ENCODE results near the gene LY6G6D.

Gene LY6G6D

DNA sequence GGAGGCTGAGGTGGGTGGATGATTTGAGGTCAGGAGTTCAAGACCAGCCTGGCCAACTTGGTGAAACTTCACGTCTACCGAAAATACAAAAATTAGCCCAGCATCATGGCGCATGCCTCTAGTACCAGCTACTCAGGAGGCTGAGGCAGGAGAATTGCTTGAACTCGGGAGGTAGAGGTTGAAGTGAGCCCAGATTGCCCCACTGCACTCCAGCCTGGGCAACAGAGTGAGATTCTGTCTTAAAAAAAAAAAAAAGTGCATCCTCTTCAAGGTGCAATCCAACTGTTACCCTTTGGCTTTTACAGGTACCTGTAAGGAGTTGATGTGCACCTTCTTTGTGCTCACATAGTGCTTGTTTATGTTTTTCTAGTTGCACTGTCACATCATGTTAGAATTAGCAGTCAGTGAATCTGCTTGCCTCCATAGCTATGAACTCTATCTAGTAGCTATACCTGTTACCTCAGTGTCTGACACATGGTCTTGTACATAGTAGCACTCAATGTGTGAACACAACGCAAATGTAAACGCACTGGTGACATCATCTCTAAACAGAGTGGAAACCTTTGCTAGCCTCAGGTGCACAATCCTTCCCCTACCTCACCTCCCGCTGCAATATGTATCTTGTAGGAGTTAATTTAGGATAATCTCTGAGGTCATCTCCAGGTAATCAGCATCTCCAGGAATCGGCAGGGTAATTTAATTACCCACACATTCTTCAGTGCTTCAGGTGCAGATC is 34.3 kb downstream of the LY6G6D start:
- TF ChIP-seq SUZ12 (IDR thresholded peaks at IDR 0.05): no peak
- no peak for TF ChIP-seq TARDBP (IDR thresholded peaks at IDR 0.05)
- TF ChIP-seq FOXM1 (IDR thresholded peaks at IDR 0.05; ENCODE audit: borderline replicate concordance): no peak
- TF ChIP-seq L3MBTL2 (conservative IDR thresholded peaks at IDR 0.05): no peak
- no peak for TF ChIP-seq ELF4 (IDR thresholded peaks at IDR 0.05)
- no peak for TF ChIP-seq BHLHE40 (IDR thresholded peaks at IDR 0.05; ENCODE audit: borderline replicate concordance)
- ChIA-PET CTCF (no interaction called here), POLR2A (interaction anchor here (1.0 to 5.3 kb wide), 3 partner anchors 11 to 19 kb away, joined by 3 to 57 read pairs (median 3); partner anchors contain the start of genes CLIC1 and MSH5)
- DNase-seq (ENCODE audit: extremely low spot score): no peak

DNA sequence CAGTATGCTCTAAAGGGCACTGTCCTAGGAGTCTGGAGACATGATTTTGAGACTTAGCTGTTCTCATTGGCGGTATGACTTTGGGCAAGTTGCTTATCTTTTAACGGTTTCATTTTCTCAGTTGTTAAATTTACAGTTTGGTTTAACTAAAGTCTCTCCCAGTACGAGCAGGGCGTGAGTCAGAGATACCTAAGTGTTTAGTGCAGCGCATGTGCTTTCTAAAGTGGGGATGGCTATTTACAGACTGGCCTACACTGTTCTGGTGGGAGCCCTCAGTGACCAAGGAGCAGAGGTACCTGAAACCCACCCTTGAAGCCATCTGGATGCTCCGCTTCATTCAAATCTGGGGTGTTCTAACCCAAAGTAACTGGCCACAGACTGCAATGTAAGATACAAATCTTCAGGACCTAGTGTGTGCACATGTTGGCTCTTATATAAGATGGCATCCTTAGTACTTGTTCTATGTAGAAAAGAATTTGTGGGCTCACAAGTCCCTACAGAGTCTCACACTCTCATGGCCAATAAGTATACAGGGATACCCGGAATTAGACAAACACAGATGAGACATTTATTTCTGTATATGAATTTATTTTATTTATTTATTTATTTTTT is 35.4 kb downstream of the LY6G6D start:
- DNase-seq (ENCODE audit: extremely low spot score): no peak
- TF ChIP-seq SUZ12 (IDR thresholded peaks at IDR 0.05): no peak
- no peak for TF ChIP-seq FOXA1 (IDR thresholded peaks at IDR 0.05)
- TF ChIP-seq L3MBTL2 (conservative IDR thresholded peaks at IDR 0.05): no peak
- TF ChIP-seq ARNT (IDR thresholded peaks at IDR 0.05): no peak
- CTCF ChIA-PET: no interaction called here
- POLR2A ChIA-PET: interaction anchor here (1.0 to 5.3 kb wide), 2 partner anchors 12 to 20 kb away, joined by 3 to 57 read pairs; partner anchors contain the start of genes CLIC1 and MSH5

DNA sequence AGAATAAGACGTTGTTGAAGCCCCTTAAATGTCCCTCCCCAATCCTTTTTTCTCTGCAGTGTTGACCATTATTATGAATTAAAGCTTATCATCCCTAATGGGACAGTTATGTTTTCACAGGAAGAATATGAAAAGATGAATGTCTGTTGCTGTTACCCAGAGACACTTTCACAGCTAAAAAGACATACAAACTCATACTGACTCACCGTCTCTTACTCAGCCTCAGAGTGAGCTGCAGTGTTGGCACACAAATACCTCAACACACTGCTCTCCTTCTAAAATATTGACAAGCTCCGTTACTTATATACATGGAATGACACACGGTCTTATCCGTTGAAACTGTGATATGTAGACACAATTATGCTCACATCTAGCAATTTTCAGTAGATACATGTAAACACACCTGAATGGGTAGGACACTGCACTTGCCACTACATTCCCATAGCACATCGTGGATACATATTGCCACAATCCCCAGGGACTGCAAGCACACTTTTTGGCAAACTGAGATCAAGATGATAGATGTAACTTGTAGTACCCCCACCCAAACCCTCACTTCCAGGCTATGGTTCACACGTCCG is 37.7 kb downstream of the LY6G6D start:
- ChIA-PET POLR2A (interaction anchor here (0.6 to 5.3 kb wide), 7 partner anchors 13 to 205 kb away, joined by 3 to 57 read pairs (median 3); partner anchors contain the start of genes CLIC1, HSPA1B, MSH5 and NFKBIL1), CTCF (interaction anchor here (1.3 to 2.5 kb wide), 2 partner anchors 17 to 23 kb away, joined by 3 to 7 read pairs; no protein-coding TSS in a partner anchor)
- no peak for DNase-seq (ENCODE audit: extremely low spot score)
- TF ChIP-seq ELF4 (IDR thresholded peaks at IDR 0.05): no peak
- no peak for TF ChIP-seq L3MBTL2 (conservative IDR thresholded peaks at IDR 0.05)
- TF ChIP-seq FOXA1 (IDR thresholded peaks at IDR 0.05): no peak
- TF ChIP-seq CTBP1 (IDR thresholded peaks at IDR 0.05; ENCODE audit: borderline replicate concordance): no peak
- TF ChIP-seq SP1 (IDR thresholded peaks at IDR 0.05): no peak
- TF ChIP-seq TARDBP (IDR thresholded peaks at IDR 0.05): no peak

DNA sequence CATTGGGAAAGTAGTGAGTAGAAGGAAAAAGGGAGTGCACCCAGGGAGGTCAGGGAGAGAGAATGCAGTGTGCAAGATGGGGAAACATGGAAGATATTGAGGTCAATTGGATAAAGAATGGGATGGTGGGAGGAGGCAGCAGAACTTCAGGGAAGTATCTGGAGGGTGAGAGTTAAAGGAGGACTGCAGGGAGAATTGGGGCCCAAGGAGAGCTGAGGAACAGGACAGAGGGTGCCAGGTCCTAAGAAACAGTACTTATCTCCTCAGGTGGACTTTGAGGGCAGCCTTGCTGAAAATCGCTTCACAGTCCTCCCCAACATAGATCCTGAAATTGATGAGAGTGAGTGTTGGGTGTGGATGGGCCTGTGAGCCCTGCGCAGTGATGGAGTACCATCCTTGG is 43.1 kb downstream of the LY6G6D start:
- ChIA-PET POLR2A (interaction anchor here (0.6 to 2.7 kb wide), 3 partner anchors 18 to 29 kb away, joined by 4 to 22 read pairs (median 5); partner anchors contain the start of genes DDAH2 and MSH5), CTCF (interaction anchor here (0.6 kb wide), 1 partner anchor 26 kb away, joined by 3 read pairs; no protein-coding TSS in a partner anchor)
- DNase-seq (ENCODE audit: extremely low spot score): no peak
- no peak for TF ChIP-seq TARDBP (IDR thresholded peaks at IDR 0.05)
- TF ChIP-seq BHLHE40 (IDR thresholded peaks at IDR 0.05; ENCODE audit: borderline replicate concordance): no peak
- TF ChIP-seq ELF4 (IDR thresholded peaks at IDR 0.05): no peak
- no peak for TF ChIP-seq FOXM1 (IDR thresholded peaks at IDR 0.05; ENCODE audit: borderline replicate concordance)
- TF ChIP-seq SUZ12 (IDR thresholded peaks at IDR 0.05): no peak
- no peak for TF ChIP-seq LEF1 (IDR thresholded peaks at IDR 0.05; ENCODE audit: borderline replicate concordance)
- no peak for TF ChIP-seq CTBP1 (IDR thresholded peaks at IDR 0.05; ENCODE audit: borderline replicate concordance)
- no peak for TF ChIP-seq FOXK2 (IDR thresholded peaks at IDR 0.05)
- TF ChIP-seq NFRKB (IDR thresholded peaks at IDR 0.05): no peak
- no peak for TF ChIP-seq SP1 (IDR thresholded peaks at IDR 0.05)
- TF ChIP-seq ZNF384 (IDR thresholded peaks at IDR 0.05): no peak
- no peak for TF ChIP-seq ARNT (IDR thresholded peaks at IDR 0.05)
- TF ChIP-seq L3MBTL2 (conservative IDR thresholded peaks at IDR 0.05): no peak

DNA sequence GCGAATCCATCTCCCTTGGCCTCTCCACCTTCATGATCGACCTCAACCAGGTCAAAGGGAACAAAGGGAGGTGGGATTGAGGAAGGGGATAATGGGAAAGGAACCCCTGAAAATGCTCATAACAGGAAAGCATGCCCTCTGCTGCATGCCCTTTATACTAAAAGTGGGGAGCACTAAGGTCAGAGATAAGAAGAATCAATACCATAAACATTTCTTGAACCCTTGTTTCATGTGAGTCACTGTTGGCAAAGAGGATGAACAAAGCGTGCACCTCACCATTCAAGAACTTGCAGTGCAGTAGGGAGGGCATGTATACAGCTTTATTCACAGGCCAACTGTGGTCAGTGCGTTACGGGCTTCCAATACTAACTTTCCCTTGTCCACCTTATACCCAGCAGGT is 45.6 kb downstream of the LY6G6D start:
- ChIA-PET CTCF (interaction anchor here (1.1 kb wide), 1 partner anchor 9 kb away, joined by 3 read pairs; no protein-coding TSS in a partner anchor), POLR2A (interaction anchor here (0.9 to 1.0 kb wide), 2 partner anchors 12 to 46 kb away, joined by 3 read pairs; partner anchors contain the start of gene LSM2)
- DNase-seq (ENCODE audit: extremely low spot score): no peak
- TF ChIP-seq L3MBTL2 (conservative IDR thresholded peaks at IDR 0.05) (no peak), NFRKB (IDR thresholded peaks at IDR 0.05) (no peak), FOXA1 (IDR thresholded peaks at IDR 0.05) (no peak), ARNT (IDR thresholded peaks at IDR 0.05) (no peak), FOXM1 (IDR thresholded peaks at IDR 0.05; ENCODE audit: borderline replicate concordance) (no peak), SUZ12 (IDR thresholded peaks at IDR 0.05) (no peak), CTBP1 (IDR thresholded peaks at IDR 0.05; ENCODE audit: borderline replicate concordance) (no peak), ZNF384 (IDR thresholded peaks at IDR 0.05) (no peak), FOXK2 (IDR thresholded peaks at IDR 0.05) (no peak), SP1 (IDR thresholded peaks at IDR 0.05) (no peak), TARDBP (IDR thresholded peaks at IDR 0.05) (no peak)
- TF ChIP-seq, protein P1, sequence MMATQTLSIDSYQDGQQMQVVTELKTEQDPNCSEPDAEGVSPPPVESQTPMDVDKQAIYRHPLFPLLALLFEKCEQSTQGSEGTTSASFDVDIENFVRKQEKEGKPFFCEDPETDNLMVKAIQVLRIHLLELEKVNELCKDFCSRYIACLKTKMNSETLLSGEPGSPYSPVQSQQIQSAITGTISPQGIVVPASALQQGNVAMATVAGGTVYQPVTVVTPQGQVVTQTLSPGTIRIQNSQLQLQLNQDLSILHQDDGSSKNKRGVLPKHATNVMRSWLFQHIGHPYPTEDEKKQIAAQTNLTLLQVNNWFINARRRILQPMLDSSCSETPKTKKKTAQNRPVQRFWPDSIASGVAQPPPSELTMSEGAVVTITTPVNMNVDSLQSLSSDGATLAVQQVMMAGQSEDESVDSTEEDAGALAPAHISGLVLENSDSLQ (IDR thresholded peaks at IDR 0.05): no peak

DNA sequence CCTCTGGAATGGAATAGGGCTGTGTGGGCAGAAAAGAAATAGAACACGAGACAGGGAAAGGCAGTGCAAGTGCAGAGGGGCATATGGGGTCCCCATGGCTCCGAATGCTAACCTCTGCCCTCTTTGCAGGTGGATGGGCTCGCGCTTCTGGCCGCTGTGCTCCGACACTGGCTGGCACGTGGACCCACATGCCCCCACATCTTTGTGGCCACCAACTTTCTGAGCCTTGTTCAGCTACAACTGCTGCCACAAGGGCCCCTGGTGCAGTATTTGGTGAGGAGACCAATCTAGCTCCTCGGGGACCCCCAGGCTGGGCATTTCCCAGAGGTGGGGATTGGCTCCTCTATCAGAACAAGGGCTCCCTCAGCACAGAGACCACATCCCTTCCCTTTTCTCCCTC is 46.2 kb downstream of the LY6G6D start:
- POLR2A ChIA-PET: no interaction called here
- CTCF ChIA-PET: no interaction called here
- TF ChIP-seq HDGF (IDR thresholded peaks at IDR 0.05; ENCODE audit: borderline replicate concordance) (no peak), ELF4 (IDR thresholded peaks at IDR 0.05) (no peak), ZNF384 (IDR thresholded peaks at IDR 0.05) (no peak)
- TF ChIP-seq, protein P1 (IDR thresholded peaks at IDR 0.05): no peak
- DNase-seq (ENCODE audit: extremely low spot score): no peak

DNA sequence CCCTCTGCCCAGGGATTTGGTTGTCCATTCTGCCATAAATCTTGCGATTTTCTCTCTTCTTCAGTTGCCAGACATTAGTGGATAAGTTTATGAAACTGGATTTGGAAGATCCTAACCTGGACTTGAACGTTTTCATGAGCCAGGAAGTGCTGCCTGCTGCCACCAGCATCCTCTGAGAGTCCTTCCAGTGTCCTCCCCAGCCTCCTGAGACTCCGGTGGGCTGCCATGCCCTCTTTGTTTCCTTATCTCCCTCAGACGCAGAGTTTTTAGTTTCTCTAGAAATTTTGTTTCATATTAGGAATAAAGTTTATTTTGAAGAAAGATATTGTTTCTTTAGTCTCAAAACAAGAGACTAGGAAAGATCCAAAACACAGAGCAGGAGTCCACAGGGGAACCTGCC is 47.2 kb downstream of the LY6G6D start, which contains the start of gene SAPCD1:
SAPCD1 (plus strand) TSS at position 301 of the 400 bp plus-strand sequence. CDS start 399 bp downstream, outside the sequence.
- no peak for DNase-seq (ENCODE audit: extremely low spot score)
- no peak for TF ChIP-seq FOXA1 (IDR thresholded peaks at IDR 0.05)
- TF ChIP-seq SP1 (IDR thresholded peaks at IDR 0.05): no peak
- no peak for TF ChIP-seq LEF1 (IDR thresholded peaks at IDR 0.05; ENCODE audit: borderline replicate concordance)
- TF ChIP-seq CTBP1 (IDR thresholded peaks at IDR 0.05; ENCODE audit: borderline replicate concordance): no peak
- no peak for TF ChIP-seq BHLHE40 (IDR thresholded peaks at IDR 0.05; ENCODE audit: borderline replicate concordance)
- TF ChIP-seq FOXK2 (IDR thresholded peaks at IDR 0.05): no peak
- no peak for TF ChIP-seq ELF4 (IDR thresholded peaks at IDR 0.05)
- no peak for TF ChIP-seq TARDBP (IDR thresholded peaks at IDR 0.05)
- no peak for TF ChIP-seq SUZ12 (IDR thresholded peaks at IDR 0.05)
- no peak for TF ChIP-seq HDGF (IDR thresholded peaks at IDR 0.05; ENCODE audit: borderline replicate concordance)
- no peak for TF ChIP-seq FOXM1 (IDR thresholded peaks at IDR 0.05; ENCODE audit: borderline replicate concordance)
- TF ChIP-seq NFRKB (IDR thresholded peaks at IDR 0.05): no peak
- POLR2A ChIA-PET: no interaction called here
- CTCF ChIA-PET: no interaction called here
